GM12878 (cell line): ENCODE measurements around the gene STRA8. TPM values are rescaled to one million over a fixed set of nuclear protein-coding genes. Genes with fewer than 3 reads are reported as not detected.

Source experiments
- ATAC-seq: fragments of 200-7000 bp; cut with Tn5 transposase; 3 replicates; pipeline ENCODE4 v1.9.1; 2020; ENCODE audit warnings: mild to moderate bottlenecking, moderate library complexity
- BruUV-seq: library from RNA; stranded (reverse); fragments of 400-500 nt; replicated peaks from 2 replicates; lab custom pipeline; 2021; lab: Mats Ljungman, UMichigan
- CTCF ChIA-PET: fragments of 300-600 bp; sonication (Branson Sonifier 250); formaldehyde crosslinking; extraction: SDS; loops from one replicate; lab custom pipeline; 2021; ENCODE audit warnings: inconsistent platforms; lab: Yijun Ruan, JAX
- POLR2A ChIA-PET: fragments of 350-600 bp; formaldehyde crosslinking; extraction: SDS; loops from one replicate; lab custom pipeline; 2021; ENCODE audit warnings: inconsistent platforms; lab: Charles Lee
- RAD21 ChIA-PET: fragments of 300-600 bp; sonication (Branson Sonifier 250); formaldehyde crosslinking; loops from one replicate; lab custom pipeline; 2023; ENCODE audit warnings: antibody characterized with exemption; ENCODE audit not compliant: unreplicated experiment; lab: Charles Lee
- SMC1A ChIA-PET: fragments of 300-600 bp; sonication (Branson Sonifier 250); formaldehyde crosslinking; loops from one replicate; lab custom pipeline; 2023; ENCODE audit not compliant: unreplicated experiment, uncharacterized antibody; lab: Charles Lee
- DNase-seq: peaks from one replicate; pipeline ENCODE4 v3.0.0-alpha.2; 2011; ENCODE audit warnings: low read depth, low spot score
- FAIRE-seq: peaks from 3 replicates; lab custom pipeline; 2011; peaks lifted over from hg19 to GRCh38; lab: Jason Lieb, UNC
- H2AFZ ChIP-seq: 2 replicates; pipeline ENCODE4 v1.6.0; 2011; ENCODE audit warnings: low read depth, low read length, control low read depth; ENCODE audit not compliant: control insufficient read depth
- H3K27ac ChIP-seq: 2 replicates; pipeline ENCODE4 v1.5.1; 2011; ENCODE audit warnings: control low read depth; ENCODE audit not compliant: control insufficient read depth, insufficient read depth
- H3K27me3 ChIP-seq, 2 experiments: replicated peaks in 1 of 2; 2 replicates each; pipeline versions ENCODE4 v1.6.0 to v1.6.1; 2011; ENCODE audit warnings: low read length in 1 of 2; ENCODE audit not compliant: control insufficient read depth in 2 of 2, insufficient read depth in 2 of 2
- H3K36me3 ChIP-seq, 2 experiments: 2 replicates each; pipeline ENCODE4 v1.5.1; 2011; ENCODE audit warnings: low read length in 1 of 2; ENCODE audit not compliant: control insufficient read depth in 2 of 2, insufficient read depth in 2 of 2
- H3K4me1 ChIP-seq: 2 replicates; pipeline ENCODE4 v1.6.1; 2011; ENCODE audit warnings: mild to moderate bottlenecking, low read length, moderate library complexity, mixed read lengths; ENCODE audit not compliant: control insufficient read depth, insufficient read depth
- H3K4me2 ChIP-seq: 2 replicates; pipeline ENCODE4 v1.6.0; 2011; ENCODE audit warnings: control low read depth; ENCODE audit not compliant: control insufficient read depth, insufficient read depth
- H3K4me3 ChIP-seq: fragments of 200-600 bp; sonication (generic); 2 replicates; pipeline ENCODE4 v1.5.1; 2016
- H3K79me2 ChIP-seq: 2 replicates; pipeline ENCODE4 v1.6.0; 2011; ENCODE audit warnings: low read length; ENCODE audit not compliant: control insufficient read depth, insufficient read depth
- H3K9ac ChIP-seq: 2 replicates; pipeline ENCODE4 v1.8.0; 2011; ENCODE audit warnings: low read length, control low read depth, mixed read lengths; ENCODE audit not compliant: control insufficient read depth, insufficient read depth
- H3K9me3 ChIP-seq: replicated peaks from 3 replicates; pipeline ENCODE4 v1.5.1; 2011; ENCODE audit warnings: mild to moderate bottlenecking, low read length; ENCODE audit not compliant: control insufficient read depth, insufficient read depth
- H4K20me1 ChIP-seq: 2 replicates; pipeline ENCODE4 v1.6.0; 2011; ENCODE audit not compliant: control insufficient read depth, insufficient read depth
- IKZF1 ChIP-seq: fragments of 450-650 bp; conservative IDR thresholded peaks from 2 replicates; pipeline ENCODE4 v1.6.1; 2017; ENCODE audit warnings: antibody characterized with exemption, mild to moderate bottlenecking
- IKZF2 ChIP-seq, 2 experiments: fragments of 450-650 bp; IDR thresholded peaks; 2 replicates each; pipeline ENCODE4 v1.6.1; 2017; ENCODE audit warnings: mild to moderate bottlenecking in 2 of 2, moderate library complexity in 2 of 2
- MTA2 ChIP-seq: fragments of 450-650 bp; IDR thresholded peaks from 2 replicates; pipeline ENCODE4 v1.6.1; 2016; ENCODE audit warnings: low read depth, mild to moderate bottlenecking, moderate library complexity
- PAX5 ChIP-seq: IDR thresholded peaks from 2 replicates; pipeline ENCODE4 v1.6.1; 2011; ENCODE audit warnings: low read depth, low read length, borderline replicate concordance
- PKNOX1 ChIP-seq: fragments of 450-650 bp; IDR thresholded peaks from 2 replicates; pipeline ENCODE4 v1.6.1; 2016; ENCODE audit warnings: mild to moderate bottlenecking
- RELB ChIP-seq: fragments of 450-650 bp; IDR thresholded peaks from 2 replicates; pipeline ENCODE4 v1.6.1; 2017; ENCODE audit warnings: low read depth, mild to moderate bottlenecking, moderate library complexity
- RUNX3 ChIP-seq: IDR thresholded peaks from 2 replicates; pipeline ENCODE4 v1.6.1; 2012; ENCODE audit warnings: low read length, inconsistent platforms
- ZNF622 ChIP-seq: fragments of 450-650 bp; IDR thresholded peaks from 2 replicates; pipeline ENCODE4 v1.6.1; 2017; ENCODE audit warnings: mild to moderate bottlenecking, inconsistent platforms
- WGBS: methylation state at CpG from one replicate; pipeline ENCODE4 v1.1.6; 2016; ENCODE audit warnings: low lambda C conversion rate; ENCODE audit not compliant: insufficient replicate concordance, insufficient coverage; ENCODE audit errors: missing lambda C conversion rate; 5-methylcytosine and 5-hydroxymethylcytosine counted together
- in situ Hi-C: fragments of 300-500 bp; cut with MboI; formaldehyde crosslinking; loops from 9 replicates; pipeline ENCODE4 v1.14.3; 2018; ENCODE audit warnings: mixed read lengths
- intact Hi-C: fragments of 100-400 bp; cut with micrococcal nuclease; formaldehyde crosslinking; loops from one replicate; pipeline ENCODE4 v1.14.2; 2022; ENCODE audit not compliant: unreplicated experiment
- polyA plus RNA-seq, 11 experiments: library from polyadenylated mRNA; depleted of rRNA in 4 of 11; unstranded in 6 of 11; stranded (reverse) in 5 of 11; fragments of >200 nt; fragmentation: Nextera tagmentation in 4 of 11; fragmentation: Illumina TruSeq in 1 of 11; extraction: Ambion mirVana in 4 of 11; extraction: Trizol in 1 of 11; gene quantifications; 1 replicate in 1 of 11; 2 replicates in 10 of 11; pipeline versions ENCODE4 v1.2.1 to v1.2.3, GENCODE V29; 2011 to 2016; ENCODE audit warnings: inconsistent platforms in 2 of 11, missing spikeins in 2 of 11, low read depth in 1 of 11
- total RNA-seq, 4 experiments: library from RNA; depleted of rRNA in 3 of 4; stranded (reverse); fragments of >200 nt in 3 of 4; fragmentation: Illumina TruSeq in 1 of 4; extraction: Trizol in 1 of 4; gene quantifications; 2 replicates each; pipeline versions ENCODE4 v1.2.1 to v1.2.3, GENCODE V29; 2013 to 2021

Gene STRA8
- total and polyA plus RNA-seq, 10 of the 15 experiments (the other 5 are each of a cell fraction or from before 2014, with no cell fraction given): 0.15 TPM; not detected in 9

GRCh38 chr7:135236727-135237126 is 3.1 kb downstream of the STRA8 start:
- ChIA-PET POLR2A (interaction anchor here (0.6 to 4.0 kb wide), 9 partner anchors 11 to 66 kb away, joined by 3 to 30 read pairs (median 6); partner anchors contain the start of genes CYREN and WDR91), CTCF (interaction anchor here (0.8 to 4.3 kb wide), 9 partner anchors 8 to 372 kb away, joined by 3 to 18 read pairs (median 4); no protein-coding TSS in a partner anchor), SMC1A (interaction anchor here (0.9 to 3.9 kb wide), 14 partner anchors 9 to 294 kb away, joined by 3 to 26 read pairs (median 4); partner anchors contain the start of gene WDR91), RAD21 (interaction anchor here (0.7 to 1.8 kb wide), 5 partner anchors 12 to 89 kb away, joined by 3 to 8 read pairs (median 4); partner anchors contain the start of genes TMEM140 and WDR91)
- intact Hi-C loops (no loop called here), in situ Hi-C loops (no loop called here)
- Histone ChIP-seq H4K20me1 (no peaks in the 10 kb centered on the region), H3K4me2 (peak overlapping the region; percentile 51; the same call in 1 of the 2 replicates), H3K27me3 (no peaks in the 10 kb centered on the region), H2AFZ (peak overlapping the region; percentile 33; the same call in 1 of the 2 replicates), H3K4me3 (no peak overlapping the region), H3K4me1 (peaks cover 14% of the 10 kb centered on the region), H3K9me3 (no peaks in the 10 kb centered on the region; the same call in 2 of the 3 replicates), H3K36me3 (no peaks in the 10 kb centered on the region), H3K27ac (no peak overlapping the region; the same call in 1 of the 2 replicates), H3K9ac (no peak overlapping the region), H3K79me2 (no peaks in the 10 kb centered on the region)
- WGBS: 0% methylated on average over 2 of the region's 2 CpGs
- ATAC-seq (peak; percentile 83), DNase-seq (peak; percentile 53), FAIRE-seq (peak; percentile 92)
- TF ChIP-seq ZNF622: no peak
- 0 out of 2 replicates have a peak, but pooled peaks have one; percentile 9 for TF ChIP-seq RELB
- peak; percentile 70 for TF ChIP-seq PKNOX1
- peak; percentile 62 for TF ChIP-seq IKZF1
- TF ChIP-seq MTA2: peak; percentile 16; the same call in 1 of the 2 replicates
- TF ChIP-seq RUNX3: peak; percentile 65
- peak; percentile 44 to 53; a peak in 2 of 4 replicates for TF ChIP-seq IKZF2 (IDR thresholded peaks at IDR 0.05)
- TF ChIP-seq PAX5: no peak
- no TSS peak for BruUV-seq
